Transverse colon (tissue), 3 donors: ENCODE results near the gene TNS4.

Experiments
- CTCF ChIP-seq, 5 experiments: fragments of 200-600 bp in 3 of 5; fragments of 450-650 bp in 2 of 5; sonication (generic) in 3 of 5; IDR thresholded peaks; 1 replicate in 2 of 5; 2 replicates in 3 of 5; pipeline ENCODE4 v1.5.1; 2016 to 2017; ENCODE audit warnings: antibody characterized with exemption in 5 of 5, inconsistent platforms in 3 of 5, mild to moderate bottlenecking in 2 of 5, moderate library complexity in 1 of 5
- EP300 ChIP-seq: sonication (generic); formaldehyde crosslinking; IDR thresholded peaks from one replicate; pipeline ENCODE4 v1.6.1; 2017; ENCODE audit warnings: antibody characterized with exemption, low read depth
- POLR2A ChIP-seq: fragments of 450-650 bp; IDR thresholded peaks from one replicate; pipeline ENCODE4 v1.6.1; 2016; ENCODE audit warnings: antibody characterized with exemption, mild to moderate bottlenecking, moderate library complexity

DNA sequence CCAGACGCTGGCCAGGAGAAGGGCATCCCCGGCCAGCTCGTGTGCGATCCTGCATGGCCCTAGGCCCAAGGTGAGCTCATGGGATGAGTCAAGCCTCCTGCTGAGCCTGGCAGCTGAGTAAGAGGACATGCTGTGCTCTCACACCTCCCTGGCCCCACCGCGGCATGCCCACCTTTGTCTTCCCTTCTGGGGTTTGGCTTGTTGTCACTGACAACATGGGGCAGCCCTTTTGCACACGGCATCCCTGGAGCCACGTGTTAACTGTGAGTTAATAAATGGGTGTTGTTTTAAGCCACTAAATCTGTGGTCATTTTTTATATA, 8.9 kb upstream of the TNS4 start:
- TF ChIP-seq CTCF (IDR thresholded peaks at IDR 0.05) (no peak), POLR2A (no peak), EP300 (no peak)
